HG03135 (cell line): ENCODE measurements around the gene CYBC1.

Experiments
- ATAC-seq: cut with Tn5 transposase; IDR thresholded peaks from one replicate; pipeline ENCODE4 v1.9.1; 2021; ENCODE audit warnings: mild to moderate bottlenecking, moderate library complexity; ENCODE audit not compliant: unreplicated experiment

CYBC1 gene

GRCh38 chr17:82450357-82451106 lies at the start of gene CYBC1:
CYBC1 (minus strand) TSS chr17:82450752; CDS start chr17:82449254, 1,498 bp downstream.
- ATAC-seq, result peak; percentile 52

DNA sequence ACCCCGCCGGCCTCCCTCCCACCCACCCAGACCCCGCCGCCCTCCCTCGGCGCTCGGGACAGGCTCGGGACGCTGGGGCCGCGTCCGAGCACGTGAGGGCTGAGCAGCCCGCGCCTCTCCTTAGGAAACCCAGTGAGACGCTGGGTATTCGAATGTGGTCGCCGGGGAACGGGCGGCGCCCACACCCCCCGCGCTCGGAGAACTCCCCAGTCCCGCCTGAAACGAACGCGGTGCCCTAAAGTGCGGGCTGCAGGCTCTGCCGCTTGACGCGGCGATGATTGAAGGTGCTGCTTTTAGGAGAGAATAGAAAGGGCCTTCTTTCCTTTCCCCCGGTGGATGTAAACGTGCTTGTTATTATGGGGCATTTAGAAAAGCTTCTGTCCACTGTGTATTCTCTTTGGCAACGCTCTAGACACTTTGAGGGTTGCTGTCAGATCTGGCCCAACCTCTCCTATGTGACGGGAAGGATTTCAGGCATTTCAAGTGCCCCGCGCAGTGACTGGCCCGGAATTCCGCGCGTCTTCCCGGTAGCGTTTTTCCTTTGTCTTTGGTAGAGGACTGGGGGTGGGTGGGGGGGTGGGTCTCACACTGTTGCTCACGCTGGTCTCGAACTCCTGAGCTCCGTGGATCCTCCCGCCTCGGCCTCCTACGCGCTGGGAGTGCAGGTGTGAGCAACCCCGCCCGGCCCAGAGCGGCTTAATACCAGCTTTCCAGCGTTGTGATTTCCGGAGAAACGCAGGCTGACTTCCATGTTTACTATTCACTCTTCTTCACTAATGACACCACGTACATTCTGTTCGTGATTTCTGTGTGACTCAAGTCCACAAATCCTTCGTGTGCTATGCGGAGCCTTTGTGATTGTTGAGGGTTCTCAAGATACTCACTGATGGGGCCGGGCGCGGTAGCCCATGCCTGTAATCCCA lies 47.2 kb upstream of the CYBC1 start:
- no peak for ATAC-seq

- ATAC-seq, result no peak
Measured at GRCh38 chr17:82496529-82497434, 46.2 kb upstream of the CYBC1 start.

DNA sequence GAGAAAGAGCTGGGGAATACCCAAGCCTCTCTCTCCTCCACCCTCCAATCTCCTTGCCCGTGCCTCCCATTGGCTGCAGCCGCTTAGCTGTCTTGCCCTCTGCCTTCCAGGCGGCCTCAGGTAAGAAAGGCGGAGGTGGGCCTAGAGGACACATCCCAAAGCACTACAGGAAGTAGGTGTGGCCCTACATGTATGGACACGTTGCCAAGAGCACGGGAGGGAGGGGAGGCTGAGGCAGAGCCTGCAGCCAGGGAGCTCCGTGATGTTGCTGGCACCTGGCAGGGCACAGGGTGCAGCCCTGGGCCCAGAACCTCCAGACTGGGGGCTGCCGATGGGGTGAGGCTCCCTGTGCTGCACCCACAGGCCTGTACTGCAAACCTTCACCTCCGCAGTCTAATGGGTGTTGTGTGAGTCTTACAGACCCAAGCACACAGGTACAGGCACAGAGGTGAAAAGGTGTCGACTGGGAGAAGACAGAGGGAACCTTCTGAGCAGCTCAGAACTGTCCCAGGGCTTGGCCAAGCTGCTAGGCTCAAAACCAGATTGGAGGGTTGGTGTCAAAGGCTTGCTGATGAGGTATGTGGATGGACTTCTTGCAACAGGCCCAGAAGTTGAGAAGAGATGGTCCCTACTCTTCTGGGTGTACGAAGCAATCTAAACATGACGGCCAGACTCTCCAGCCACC lies 45.4 kb upstream of the CYBC1 start:
- no peak for ATAC-seq

GRCh38 chr17:82494236-82495055 lies 43.9 kb upstream of the CYBC1 start:
- ATAC-seq, result peak; percentile 54

GRCh38 chr17:82493226-82493781 lies 42.8 kb upstream of the CYBC1 start:
- no peak for ATAC-seq

DNA sequence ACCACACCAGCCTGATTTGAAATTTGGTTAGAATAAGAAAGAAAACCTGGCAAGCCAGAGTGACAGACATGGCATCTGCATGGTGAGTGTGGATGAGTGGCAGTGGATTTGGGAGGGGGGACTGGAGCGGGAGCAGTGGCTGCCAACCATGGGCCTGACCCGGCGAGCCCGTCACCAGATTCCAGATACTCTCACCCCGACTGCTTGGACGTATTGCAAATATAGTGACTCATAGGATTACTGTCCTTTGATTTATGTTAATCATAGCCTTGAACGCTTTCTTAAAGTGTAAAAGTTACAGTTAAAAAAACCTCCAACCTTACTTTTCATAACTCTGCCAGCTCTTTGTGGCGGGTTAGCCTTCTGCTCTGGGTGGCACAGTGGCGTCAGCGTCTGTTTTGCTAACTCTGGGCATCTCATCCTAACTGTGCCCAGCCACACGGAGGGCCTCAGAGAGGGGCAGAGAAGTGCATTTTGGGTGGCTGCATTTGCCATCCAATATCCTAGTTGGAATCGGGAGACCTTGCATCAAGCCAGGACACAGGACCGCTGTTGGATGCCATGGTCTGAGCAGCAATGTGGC lies 42.2 kb upstream of the CYBC1 start:
- no peak for ATAC-seq

DNA sequence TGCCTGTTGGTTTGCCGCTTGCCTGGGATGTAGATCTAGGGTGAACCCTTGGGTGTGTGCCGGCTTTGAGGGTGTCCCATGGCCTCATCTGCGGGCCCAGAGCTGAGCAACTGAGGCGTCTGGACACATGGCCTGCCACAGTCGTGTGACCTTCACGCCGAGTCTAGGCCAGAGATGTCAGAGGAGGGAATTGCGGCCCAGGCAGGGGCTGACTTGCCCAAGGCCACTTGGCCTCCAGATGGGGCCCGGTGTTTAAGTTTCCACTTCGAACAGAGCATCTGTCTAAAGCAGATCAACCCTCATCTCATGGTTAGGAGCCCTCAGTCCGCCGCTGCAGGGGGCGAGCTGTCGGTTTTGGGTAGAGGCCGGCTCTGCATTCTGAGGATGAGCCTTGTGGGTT lies 41.0 kb upstream of the CYBC1 start:
- ATAC-seq, result no peak

- no peak for ATAC-seq
Measured at GRCh38 chr17:82491196-82491530, 40.6 kb upstream of the CYBC1 start.

DNA sequence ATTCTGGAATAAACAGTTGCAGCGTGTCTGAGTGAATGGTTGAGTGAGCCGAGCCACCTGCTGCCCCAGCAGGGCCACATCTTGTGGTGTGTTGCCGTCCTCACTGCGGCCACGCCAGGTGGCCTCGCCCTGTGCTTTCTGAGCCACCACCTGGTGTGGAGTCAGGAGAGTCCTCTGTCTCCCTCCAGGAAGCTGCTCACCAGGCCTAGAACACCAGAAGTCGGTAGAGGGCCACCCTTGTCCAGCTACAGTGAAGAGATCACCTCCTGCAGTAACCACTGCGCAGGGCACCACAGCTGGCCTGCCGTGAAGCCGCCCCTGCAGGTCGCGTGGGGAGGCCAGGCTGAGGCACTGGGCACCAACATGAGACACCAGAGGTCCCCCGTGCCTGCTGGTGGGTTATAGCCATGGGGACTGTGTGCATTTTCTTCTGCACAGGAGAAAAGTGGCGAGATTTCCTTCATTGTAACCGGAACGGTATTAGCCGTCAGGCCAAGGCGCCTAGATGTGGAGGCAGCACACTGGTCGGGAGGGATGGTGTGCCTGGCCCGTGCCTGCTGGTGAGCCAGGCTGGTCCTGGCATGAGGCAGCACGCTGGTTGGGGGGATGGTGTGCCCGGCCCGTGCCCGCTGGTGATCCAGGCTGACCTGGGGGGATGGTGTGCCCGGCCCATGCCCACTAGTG lies 40.1 kb upstream of the CYBC1 start:
- no peak for ATAC-seq

DNA sequence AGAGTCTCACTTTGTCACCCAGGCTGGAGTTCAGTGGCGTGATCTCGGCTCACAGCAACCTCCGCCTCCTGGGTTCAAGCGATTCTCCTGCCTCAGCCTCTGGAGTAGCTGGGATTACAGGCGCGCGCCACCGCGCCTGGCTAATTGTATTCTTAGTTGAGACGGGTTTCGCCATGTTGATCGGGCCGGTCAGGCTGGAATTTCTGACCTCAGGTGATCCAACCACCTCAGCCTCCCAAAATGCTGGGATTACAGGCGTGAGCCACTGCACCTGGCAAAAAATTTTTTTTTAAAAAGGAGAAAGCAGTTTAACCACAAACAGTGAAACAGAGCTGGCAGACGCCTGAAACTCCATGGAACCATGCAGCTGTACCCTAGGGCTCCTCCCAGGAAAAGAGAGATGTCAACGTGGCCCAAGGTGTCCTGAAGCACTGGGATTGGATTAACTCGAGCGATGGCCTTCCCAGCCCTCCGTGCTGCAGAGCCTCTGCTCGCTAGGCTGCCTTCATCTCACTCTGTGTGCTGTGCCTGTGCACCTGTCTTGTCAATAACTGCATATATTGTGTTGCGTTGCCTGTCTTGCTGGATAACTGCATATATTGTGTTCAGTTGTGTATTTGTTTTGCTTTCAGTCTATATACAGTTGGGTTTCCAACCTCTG lies 39.4 kb upstream of the CYBC1 start:
- ATAC-seq, result no peak

DNA sequence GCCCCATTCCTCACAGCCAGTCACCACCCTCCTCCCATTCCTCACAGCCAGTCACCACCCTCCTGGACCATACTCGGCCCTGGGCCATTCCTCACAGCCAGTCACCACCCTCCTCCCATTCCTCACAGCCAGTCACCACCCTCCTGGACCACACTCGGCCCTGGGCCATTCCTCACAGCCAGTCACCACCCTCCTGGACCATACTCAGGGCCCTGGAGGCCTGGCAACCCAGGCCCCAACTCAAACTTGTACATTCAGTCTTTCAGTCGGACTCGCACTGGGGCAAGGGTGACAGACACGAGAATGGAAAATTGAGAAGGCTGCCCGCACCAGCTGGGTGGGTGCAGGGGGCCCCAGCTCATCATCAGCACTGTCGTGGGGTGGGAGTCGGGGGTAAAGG lies 38.6 kb upstream of the CYBC1 start:
- ATAC-seq, result no peak

DNA sequence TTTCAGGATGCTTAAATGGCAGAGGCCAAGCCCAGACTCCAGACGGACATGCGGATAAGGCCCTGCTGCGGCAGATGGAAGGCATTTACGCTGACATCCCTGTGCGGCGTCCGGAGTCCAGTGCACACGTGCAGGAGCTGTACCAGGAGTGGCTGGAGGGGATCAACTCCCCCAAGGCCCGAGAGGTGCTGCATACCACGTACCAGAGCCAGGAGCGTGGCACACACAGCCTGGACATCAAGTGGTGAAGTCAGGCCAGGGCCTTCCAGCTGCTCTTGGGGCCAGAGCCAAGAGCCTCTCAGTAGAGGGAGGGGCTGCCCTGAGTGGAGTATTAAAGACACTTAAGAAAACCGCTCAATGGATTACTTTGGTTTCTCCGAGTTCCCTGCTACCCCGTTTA lies 37.4 kb upstream of the CYBC1 start:
- no peak for ATAC-seq

- no peak for ATAC-seq
Measured at GRCh38 chr17:82486231-82487094, 35.9 kb upstream of the CYBC1 start.

DNA sequence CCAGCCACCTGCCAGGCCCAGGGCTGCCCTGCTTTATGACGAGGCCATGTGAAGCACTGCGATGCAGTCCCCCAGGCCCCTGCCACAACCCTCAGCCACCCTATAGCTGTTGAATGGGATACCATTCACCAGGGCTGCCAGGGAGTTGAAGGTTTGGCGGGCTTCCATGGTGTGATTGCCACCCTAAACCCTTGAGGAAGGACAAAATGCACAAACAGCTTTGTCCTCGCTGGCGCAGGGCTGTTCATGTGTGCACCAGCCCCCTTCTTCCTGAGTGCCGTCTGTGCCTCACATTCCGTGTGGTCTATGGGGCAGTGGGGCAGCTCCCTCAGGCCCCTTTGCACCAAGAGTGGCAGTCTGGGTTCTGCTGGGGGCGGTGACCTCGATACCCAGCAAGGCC lies 33.3 kb upstream of the CYBC1 start:
- no peak for ATAC-seq

DNA sequence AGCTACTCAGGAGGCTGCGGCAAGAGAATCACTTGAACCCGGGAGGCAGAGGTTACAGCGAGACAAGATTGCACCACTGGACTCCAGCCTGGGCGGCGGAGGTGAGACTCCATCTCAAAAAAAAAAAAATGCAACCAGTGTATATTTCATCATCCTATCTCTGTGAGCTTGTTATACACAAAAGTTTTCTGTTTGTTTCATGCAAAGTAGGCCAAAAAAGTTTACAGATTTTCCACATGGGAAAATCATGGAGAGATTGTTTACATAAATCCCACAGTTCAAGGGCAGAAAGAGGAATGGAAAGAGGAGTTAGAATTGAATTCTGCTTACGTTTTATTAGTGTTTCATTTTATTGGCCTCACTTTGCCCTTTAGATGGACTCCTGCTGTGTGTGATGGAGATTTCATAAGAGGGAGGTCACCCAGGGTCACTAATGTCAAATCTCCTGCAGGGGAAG lies 32.7 kb upstream of the CYBC1 start:
- no peak for ATAC-seq

- ATAC-seq, result no peak
Measured at GRCh38 chr17:82480318-82480717, 29.8 kb upstream of the CYBC1 start.
